Upper lobe of left lung (tissue), 6 donors: ENCODE measurements around the gene TAF15. TPM values are rescaled to one million over a fixed set of nuclear protein-coding genes. Genes with fewer than 3 reads are reported as not detected.

Experiments used
- ATAC-seq, 2 donors: fragments of 200-7000 bp; cut with Tn5 transposase; one replicate each; pipeline ENCODE4 v1.9.1; 2022; ENCODE audit warnings: mild to moderate bottlenecking in 2 of 2, moderate library complexity in 2 of 2; ENCODE audit not compliant: low FRiP score in 2 of 2
- DNase-seq, 2 donors: peaks; one replicate each; pipeline ENCODE4 v3.0.0-alpha.2; 2019 to 2020
- H3K27ac ChIP-seq, 4 donors: fragments of 200-600 bp; sonication (generic); one replicate each; pipeline ENCODE4 v1.5.1; 2016 to 2019
- H3K27me3 ChIP-seq, 4 donors: fragments of 200-600 bp; sonication (generic); one replicate each; pipeline ENCODE4 v1.5.1; 2017 to 2019
- H3K36me3 ChIP-seq, 4 donors: fragments of 200-600 bp; sonication (generic); one replicate each; pipeline ENCODE4 v1.5.1; 2016 to 2019
- H3K4me1 ChIP-seq, 4 donors: fragments of 200-600 bp; sonication (generic); one replicate each; pipeline ENCODE4 v1.5.1; 2018 to 2019
- H3K4me3 ChIP-seq, 4 donors: fragments of 200-600 bp; sonication (generic); one replicate each; pipeline ENCODE4 v1.5.1; 2017 to 2019; ENCODE audit warnings: mild to moderate bottlenecking in 2 of 4, moderate library complexity in 1 of 4
- H3K9me3 ChIP-seq, 4 donors: fragments of 200-600 bp; sonication (generic); one replicate each; pipeline ENCODE4 v1.5.1; 2018 to 2019
- EP300 ChIP-seq, 4 donors: sonication (generic); formaldehyde crosslinking; IDR thresholded peaks; one replicate each; pipeline ENCODE4 v1.5.1; 2017; ENCODE audit warnings: antibody characterized with exemption in 4 of 4, control low read depth in 2 of 4
- POLR2A ChIP-seq, 4 donors: fragments of 450-650 bp; IDR thresholded peaks; one replicate each; pipeline ENCODE4 v1.5.1; 2016 to 2017; ENCODE audit warnings: antibody characterized with exemption in 4 of 4, mild to moderate bottlenecking in 2 of 4
- POLR2AphosphoS5 ChIP-seq, 2 donors: sonication (generic); formaldehyde crosslinking; IDR thresholded peaks; one replicate each; pipeline ENCODE4 v1.5.1; 2017; ENCODE audit warnings: antibody characterized with exemption in 2 of 2
- WGBS, 2 donors: methylation state at CpG; one replicate each; pipeline ENCODE4 v1.1.5; 2017 to 2018; 5-methylcytosine and 5-hydroxymethylcytosine counted together
- total RNA-seq, 6 donors: library from RNA; depleted of rRNA in 4 of 6; stranded (reverse); fragments of >200 nt in 4 of 6; gene quantifications; one replicate each; pipeline versions ENCODE4 v1.1.0 to v1.2.1, GENCODE V29; 2016 to 2021
- TF ChIP-seq, protein P1 (sequence below), 6 experiments: fragments of 450-650 bp in 4 of 6; fragments of 200-600 bp in 2 of 6; sonication (generic) in 2 of 6; IDR thresholded peaks; one replicate each; pipeline ENCODE4 v1.5.1; 2016 to 2019; ENCODE audit warnings: antibody characterized with exemption in 6 of 6
- donor health status: DM: no; HTN: no; CAD: no; lungs with moderate emphysema.
- donor health status: DM: no; HTN: yes; CAD: no; lungs with severe emphysema.

TAF15 gene
- total RNA-seq, 6 donors from 2014 or later, result 42.4 to 137 (median 93.0) TPM

DNA sequence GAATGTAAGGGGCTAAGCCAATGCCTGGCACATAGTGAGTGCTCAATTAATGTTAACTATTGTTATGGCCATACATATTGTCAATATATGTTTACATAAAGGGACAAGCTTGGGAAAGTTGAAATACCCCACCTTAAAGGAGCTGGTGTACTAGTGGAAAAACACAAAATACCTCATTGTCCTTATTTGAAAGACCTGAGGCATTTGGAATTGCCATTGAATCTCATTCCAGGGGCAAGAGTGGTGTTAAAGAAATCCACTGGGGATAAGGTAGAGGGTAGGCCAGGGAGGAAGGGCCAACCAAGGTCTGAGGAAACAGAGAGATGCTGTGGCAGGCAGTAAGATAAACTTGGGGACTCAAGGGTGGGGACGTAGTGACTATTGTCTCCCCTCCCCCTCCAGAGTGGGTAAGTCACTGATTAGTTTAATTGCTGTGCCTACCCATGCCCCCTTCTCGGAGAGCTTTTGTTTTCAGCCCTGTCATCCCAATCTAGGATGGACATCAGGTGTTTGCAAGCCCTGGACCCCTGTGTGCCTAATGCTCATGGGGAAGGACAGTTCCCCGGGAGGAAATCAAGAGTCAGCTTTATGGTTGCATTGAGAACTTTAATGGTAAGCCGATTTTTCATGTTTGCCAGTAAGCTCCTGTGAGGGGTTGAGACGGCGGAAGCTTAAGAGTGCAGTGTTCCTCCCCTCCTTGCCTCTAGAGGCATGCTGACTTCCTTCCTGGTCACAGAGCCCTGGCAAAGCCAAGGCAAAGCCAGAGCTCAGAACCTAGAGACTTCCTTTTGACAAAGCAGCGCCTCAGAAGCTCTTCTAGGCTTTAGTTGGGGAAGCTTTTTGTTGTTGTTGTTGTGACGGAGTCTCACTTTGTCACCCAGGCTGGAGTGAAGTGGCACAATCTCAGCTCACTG lies 61.9 kb downstream of the TAF15 start:
- peak in 1 of 2 donors; percentile 47 for ATAC-seq
- no peak overlapping the region for H3K27ac ChIP-seq
- TF ChIP-seq POLR2AphosphoS5 (IDR thresholded peaks at IDR 0.05), result no peak
- TF ChIP-seq, protein P1, sequence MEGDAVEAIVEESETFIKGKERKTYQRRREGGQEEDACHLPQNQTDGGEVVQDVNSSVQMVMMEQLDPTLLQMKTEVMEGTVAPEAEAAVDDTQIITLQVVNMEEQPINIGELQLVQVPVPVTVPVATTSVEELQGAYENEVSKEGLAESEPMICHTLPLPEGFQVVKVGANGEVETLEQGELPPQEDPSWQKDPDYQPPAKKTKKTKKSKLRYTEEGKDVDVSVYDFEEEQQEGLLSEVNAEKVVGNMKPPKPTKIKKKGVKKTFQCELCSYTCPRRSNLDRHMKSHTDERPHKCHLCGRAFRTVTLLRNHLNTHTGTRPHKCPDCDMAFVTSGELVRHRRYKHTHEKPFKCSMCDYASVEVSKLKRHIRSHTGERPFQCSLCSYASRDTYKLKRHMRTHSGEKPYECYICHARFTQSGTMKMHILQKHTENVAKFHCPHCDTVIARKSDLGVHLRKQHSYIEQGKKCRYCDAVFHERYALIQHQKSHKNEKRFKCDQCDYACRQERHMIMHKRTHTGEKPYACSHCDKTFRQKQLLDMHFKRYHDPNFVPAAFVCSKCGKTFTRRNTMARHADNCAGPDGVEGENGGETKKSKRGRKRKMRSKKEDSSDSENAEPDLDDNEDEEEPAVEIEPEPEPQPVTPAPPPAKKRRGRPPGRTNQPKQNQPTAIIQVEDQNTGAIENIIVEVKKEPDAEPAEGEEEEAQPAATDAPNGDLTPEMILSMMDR (IDR thresholded peaks at IDR 0.05), result no peak
- no peak for TF ChIP-seq EP300 (IDR thresholded peaks at IDR 0.05)
- TF ChIP-seq POLR2A (IDR thresholded peaks at IDR 0.05), result no peak

GRCh38 chr17:35872196-35872980 lies 63.1 kb downstream of the TAF15 start:
- H3K4me1 ChIP-seq, result no peaks in the 10 kb centered on the region
- H3K9me3 ChIP-seq, result no peaks in the 10 kb centered on the region
- no peaks in the 10 kb centered on the region for H3K36me3 ChIP-seq
- TF ChIP-seq POLR2A (IDR thresholded peaks at IDR 0.05), result no peak
- no peak for TF ChIP-seq EP300 (IDR thresholded peaks at IDR 0.05)
- TF ChIP-seq, protein P1 (IDR thresholded peaks at IDR 0.05), result no peak
- TF ChIP-seq POLR2AphosphoS5 (IDR thresholded peaks at IDR 0.05), result no peak
- no peak overlapping the region for H3K4me3 ChIP-seq
- WGBS, 2 donors, result 96 to 97% methylated on average over 12 of the region's 12 CpGs
- DNase-seq (no peak), ATAC-seq (no peak)
- H3K27me3 ChIP-seq, result no peaks in the 10 kb centered on the region
- no peak overlapping the region for H3K27ac ChIP-seq

More for the DNA sequence above, 61.9 kb downstream of the TAF15 start:
- H3K36me3 ChIP-seq, result no peaks in the 10 kb centered on the region
- no peak for DNase-seq
- no peaks in the 10 kb centered on the region for H3K9me3 ChIP-seq
- H3K4me1 ChIP-seq, result peaks cover 0 to 5% (median 1%) of the 10 kb centered on the region in 4 donors
- 49 to 57% methylated on average over 8 of the region's 8 CpGs for WGBS, 2 donors
- no peaks in the 10 kb centered on the region for H3K27me3 ChIP-seq
- H3K4me3 ChIP-seq, result no peak overlapping the region

DNA sequence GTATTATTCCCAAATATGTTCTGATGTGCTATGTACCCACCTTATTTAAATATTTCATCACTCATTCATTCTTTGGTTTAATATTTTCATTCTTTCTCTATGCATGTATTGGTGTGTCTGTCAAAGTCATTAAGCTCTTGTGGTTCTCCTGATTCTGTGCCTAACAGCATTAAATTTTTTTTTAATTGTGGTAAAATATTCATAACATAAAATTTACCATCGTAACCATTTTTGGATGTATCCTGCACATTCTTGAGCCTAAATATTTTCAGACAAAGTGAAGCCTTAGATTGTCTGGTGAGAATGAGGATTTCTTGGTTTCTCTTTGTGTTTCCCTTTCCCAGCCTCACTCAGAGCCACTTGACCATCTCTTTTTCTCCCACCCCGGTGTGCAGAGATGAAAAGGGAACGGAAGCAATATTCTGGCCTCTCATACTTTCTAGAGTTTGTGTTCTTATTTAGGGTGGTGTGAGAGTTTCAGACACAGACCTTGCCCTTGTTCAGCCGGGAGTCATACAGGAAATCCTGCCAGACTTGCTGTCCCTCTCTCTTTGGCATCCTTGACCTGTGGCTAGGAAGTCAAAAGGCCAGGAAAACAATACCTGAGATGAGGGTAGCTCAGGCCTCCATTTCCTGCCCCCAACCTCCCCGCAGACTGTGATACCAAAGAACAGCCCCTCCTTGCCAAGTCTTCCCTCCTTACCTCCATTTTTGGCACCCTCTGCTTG lies 66.0 kb downstream of the TAF15 start:
- TF ChIP-seq POLR2A (IDR thresholded peaks at IDR 0.05) (no peak), POLR2AphosphoS5 (IDR thresholded peaks at IDR 0.05) (no peak), EP300 (IDR thresholded peaks at IDR 0.05) (no peak)
- TF ChIP-seq, protein P1 (IDR thresholded peaks at IDR 0.05), result no peak

DNA sequence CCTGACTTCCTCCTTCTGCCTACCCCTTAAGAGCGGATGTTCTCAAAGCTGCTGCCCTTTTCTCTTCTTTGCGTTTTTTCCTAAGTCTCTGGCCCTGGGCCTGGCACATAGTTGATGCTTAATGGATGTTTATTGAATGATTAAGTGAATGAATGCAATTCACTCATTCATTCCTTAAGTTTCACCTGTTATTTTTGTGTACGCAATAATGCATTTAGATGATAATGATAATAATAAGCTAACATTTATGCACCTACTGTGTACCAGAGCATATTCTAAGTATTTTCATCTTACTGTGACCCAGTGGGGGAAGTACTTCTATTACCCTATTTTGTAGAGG lies 66.5 kb downstream of the TAF15 start:
- H3K9me3 ChIP-seq, result no peaks in the 10 kb centered on the region
- WGBS, 2 donors, result 44 to 49% methylated on average over 3 of the region's 3 CpGs
- no peaks in the 10 kb centered on the region for H3K36me3 ChIP-seq
- no peak overlapping the region for H3K27ac ChIP-seq
- DNase-seq (no peak), ATAC-seq (no peak)
- H3K4me1 ChIP-seq, result no peaks in the 10 kb centered on the region
- peak overlapping the region in 1 of 4 donors; percentile 4 for H3K4me3 ChIP-seq
- no peaks in the 10 kb centered on the region for H3K27me3 ChIP-seq
- TF ChIP-seq POLR2AphosphoS5 (IDR thresholded peaks at IDR 0.05), result no peak
- TF ChIP-seq, protein P1 (IDR thresholded peaks at IDR 0.05), result no peak

More for the DNA sequence above, 66.0 kb downstream of the TAF15 start:
- WGBS, 2 donors, result 39 to 42% methylated on average over 5 of the region's 5 CpGs
- Histone ChIP-seq H3K4me1 (no peaks in the 10 kb centered on the region), H3K27me3 (no peaks in the 10 kb centered on the region), H3K4me3 (no peak overlapping the region), H3K36me3 (no peaks in the 10 kb centered on the region), H3K27ac (no peak overlapping the region), H3K9me3 (no peaks in the 10 kb centered on the region)
- DNase-seq, result no peak
- no peak for ATAC-seq
